ENCODE data around the gene NTF4. TPM values are rescaled to one million over a fixed set of nuclear protein-coding genes. Genes with fewer than 3 reads are reported as not detected.
"Not testable (repeated sequence)": the region's sequence is repeated elsewhere in the genome, so short reads cannot be mapped to it uniquely, and the experiment has no call there.

NTF4 gene
- polyA plus RNA-seq, 6 donors from 2014 or later: not detected

DNA sequence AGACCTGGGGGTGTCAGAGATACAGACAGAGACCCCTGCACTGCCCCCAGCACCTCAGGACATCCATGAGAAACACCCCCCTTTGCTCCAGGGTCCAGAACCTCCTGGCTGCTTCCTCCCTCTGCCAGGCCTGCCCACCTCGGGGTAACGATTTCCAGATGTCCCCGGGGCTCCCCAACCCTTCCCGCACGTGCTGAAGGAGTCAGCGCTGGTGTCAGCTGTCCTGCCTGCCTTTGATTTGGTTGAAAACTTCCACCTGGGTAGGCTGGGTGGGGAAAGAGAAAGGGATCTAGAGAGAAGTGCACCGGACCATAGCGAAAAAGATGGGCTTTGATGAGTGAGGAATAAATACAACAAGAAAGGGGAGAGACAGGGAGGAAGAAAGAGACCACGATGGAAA lies 5.6 kb downstream of the NTF4 start:
- peaks cover 0 to 4% (median 0%) of the 10 kb centered on the region in 7 donors for H3K9me3 Mint-ChIP-seq
- H3K27me3 Mint-ChIP-seq: peaks cover 28 to 82% (median 54%) of the 10 kb centered on the region in 3 donors
- H3K4me1 Mint-ChIP-seq: peaks cover 18 to 22% (median 22%) of the 10 kb centered on the region in 3 donors
- no peak for DNase-seq
- peak overlapping the region in 2 of 8 donors; percentile 4 to 74 for H3K4me3 Mint-ChIP-seq
- H3K36me3 Mint-ChIP-seq: peaks cover 0 to 13% of the 10 kb centered on the region in 2 donors
- ATAC-seq (ENCODE audit: low read depth in 2 of 2): no peak
- H3K27ac Mint-ChIP-seq: no peak overlapping the region

DNA sequence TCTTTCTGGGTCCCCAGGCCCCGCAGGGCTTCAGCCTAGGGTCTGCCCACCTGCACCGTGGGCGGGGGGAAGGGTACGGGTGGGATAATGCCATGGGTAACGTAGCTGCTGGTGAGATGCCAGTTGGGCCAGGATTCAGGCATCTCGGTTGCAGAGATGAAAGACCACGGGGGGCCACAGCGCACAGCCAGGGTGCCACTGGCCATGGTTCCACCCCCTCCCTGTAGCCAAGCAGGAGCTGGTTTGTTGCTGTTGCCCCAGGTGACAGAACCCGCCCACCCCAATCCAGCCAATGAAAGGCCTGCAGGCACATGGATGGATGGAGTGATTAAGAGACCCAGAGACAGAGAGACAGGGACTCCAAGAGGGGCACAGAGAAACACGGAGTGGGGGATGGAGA lies 6.1 kb downstream of the NTF4 start:
- DNase-seq: no peak
- Mint-ChIP-seq H3K4me3 (peak overlapping the region in 3 of 8 donors; percentile 83 to 90 (median 90)), H3K27ac (no peak overlapping the region), H3K27me3 (peaks cover 28 to 80% (median 59%) of the 10 kb centered on the region in 3 donors), H3K36me3 (peaks cover 0 to 13% of the 10 kb centered on the region in 2 donors), H3K4me1 (peaks cover 18 to 22% (median 22%) of the 10 kb centered on the region in 3 donors), H3K9me3 (peaks cover 0 to 4% (median 0%) of the 10 kb centered on the region in 7 donors)
- no peak for ATAC-seq (ENCODE audit: low read depth in 2 of 2)

DNA sequence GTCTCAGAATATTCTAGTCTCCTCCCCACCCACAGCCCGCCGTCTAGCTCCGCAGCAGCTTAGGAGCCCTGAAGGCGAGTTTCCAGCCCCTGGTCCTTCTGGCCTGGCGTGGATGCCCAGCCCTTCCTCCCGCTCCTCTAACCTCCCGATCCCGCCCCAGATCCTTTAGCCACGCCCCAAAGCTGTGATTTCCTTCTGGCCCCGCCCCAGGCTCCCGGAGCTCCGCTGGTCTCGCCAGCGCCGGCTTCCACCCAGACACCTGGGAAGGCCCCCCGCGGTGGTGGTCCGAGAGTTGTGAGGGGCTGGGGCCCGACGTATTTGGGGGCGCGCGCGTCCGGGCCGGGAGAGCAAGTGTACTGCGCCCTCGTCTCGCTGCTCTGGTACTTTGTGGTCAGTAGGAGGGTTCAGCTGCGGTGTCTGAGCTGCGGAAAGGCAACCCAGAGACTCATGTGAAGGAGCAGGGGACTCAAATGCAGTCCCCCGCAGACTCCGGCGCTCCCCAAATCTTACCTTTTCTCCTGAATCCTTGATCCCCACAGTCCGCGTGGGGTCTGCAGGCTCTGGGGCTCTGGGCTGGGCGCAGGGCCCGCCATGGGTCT lies 6.9 kb downstream of the NTF4 start, which contains the start of gene CGB7:
CGB7 (minus strand) TSS at position 114 of the 599 bp plus-strand sequence. CDS start 2,374 bp downstream, outside the sequence.
- Mint-ChIP-seq H3K27ac (peak within 1 kb of the TSS in 5 of 6 donors; percentile 15 to 86 (median 52)), H3K9me3 (peaks cover 0 to 4% (median 0%) of the 10 kb centered on the region in 7 donors), H3K4me1 (peaks cover 18 to 22% (median 22%) of the 10 kb centered on the region in 3 donors), H3K4me3 (peak within 1 kb of the TSS; percentile 67 to 97 (median 90)), H3K27me3 (peaks cover 28 to 77% (median 61%) of the 10 kb centered on the region in 3 donors), H3K36me3 (peaks cover 0 to 13% of the 10 kb centered on the region in 2 donors)
- ATAC-seq (ENCODE audit: low read depth in 2 of 2): no peak
- DNase-seq: no peak

- Mint-ChIP-seq H3K36me3 (peaks cover 0 to 13% of the 10 kb centered on the region in 2 donors), H3K4me3 (peak overlapping the region; percentile 67 to 97 (median 90)), H3K27ac (peak overlapping the region in 3 of 6 donors; percentile 15 to 70 (median 52)), H3K27me3 (peaks cover 28 to 78% (median 61%) of the 10 kb centered on the region in 3 donors), H3K4me1 (peaks cover 18 to 22% (median 22%) of the 10 kb centered on the region in 3 donors)
- not testable (repeated sequence) for H3K9me3 Mint-ChIP-seq; DNase-seq; ATAC-seq (ENCODE audit: low read depth in 2 of 2)
These were observed 7.6 kb downstream of the NTF4 start for GRCh38 chr19:49056902-49057596.

GRCh38 chr19:49056101-49056901 lies 8.3 kb downstream of the NTF4 start:
- Mint-ChIP-seq H3K4me3 (peak overlapping the region; percentile 67 to 97 (median 90)), H3K27me3 (peaks cover 28 to 70% (median 56%) of the 10 kb centered on the region in 3 donors), H3K36me3 (peaks cover 0 to 13% of the 10 kb centered on the region in 2 donors), H3K4me1 (peaks cover 18 to 22% (median 22%) of the 10 kb centered on the region in 3 donors), H3K27ac (no peak overlapping the region), H3K9me3 (peaks cover 0 to 4% (median 0%) of the 10 kb centered on the region in 7 donors)
- DNase-seq: peak; percentile 54
- ATAC-seq (ENCODE audit: low read depth in 2 of 2): peak; percentile 74 to 81

DNA sequence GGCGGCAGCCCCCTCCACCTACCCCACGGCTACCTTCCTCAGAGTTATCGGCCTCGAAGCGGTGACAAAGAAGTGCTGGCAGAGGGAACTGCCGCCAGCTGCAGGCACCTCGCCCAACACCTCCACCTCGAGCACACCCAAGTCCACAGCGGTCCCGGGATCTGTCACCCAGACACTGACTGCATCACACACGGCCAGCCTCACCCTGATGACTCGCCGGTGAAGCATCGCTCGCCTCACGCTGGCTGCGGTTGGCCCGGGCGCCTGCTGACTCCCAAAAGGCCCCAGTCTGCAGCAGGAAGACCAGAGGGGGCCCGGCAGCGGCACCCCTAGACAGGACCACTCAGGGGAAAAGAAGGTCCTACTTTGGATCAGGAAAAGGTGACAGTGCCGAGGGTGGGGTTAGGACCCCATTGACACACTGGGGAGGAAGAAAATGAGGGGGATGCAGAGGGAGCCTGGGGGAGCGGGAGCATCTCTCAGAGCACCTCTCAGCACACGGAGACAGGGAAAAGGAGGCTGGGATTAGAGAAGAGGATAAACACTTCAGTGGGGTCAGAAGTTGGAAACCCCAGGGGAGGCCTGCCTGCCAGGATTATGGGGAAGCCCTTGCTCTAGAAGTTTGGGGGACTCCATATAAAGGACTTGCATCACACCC lies 14.1 kb downstream of the NTF4 start:
- H3K4me3 Mint-ChIP-seq; ATAC-seq (ENCODE audit: low read depth in 2 of 2); H3K4me1 Mint-ChIP-seq; DNase-seq; H3K9me3 Mint-ChIP-seq; H3K36me3 Mint-ChIP-seq: not testable (repeated sequence)
- Mint-ChIP-seq H3K27ac (peak overlapping the region in 1 of 6 donors; percentile 88), H3K27me3 (peaks cover 5 to 27% (median 22%) of the 10 kb centered on the region in 3 donors)

DNA sequence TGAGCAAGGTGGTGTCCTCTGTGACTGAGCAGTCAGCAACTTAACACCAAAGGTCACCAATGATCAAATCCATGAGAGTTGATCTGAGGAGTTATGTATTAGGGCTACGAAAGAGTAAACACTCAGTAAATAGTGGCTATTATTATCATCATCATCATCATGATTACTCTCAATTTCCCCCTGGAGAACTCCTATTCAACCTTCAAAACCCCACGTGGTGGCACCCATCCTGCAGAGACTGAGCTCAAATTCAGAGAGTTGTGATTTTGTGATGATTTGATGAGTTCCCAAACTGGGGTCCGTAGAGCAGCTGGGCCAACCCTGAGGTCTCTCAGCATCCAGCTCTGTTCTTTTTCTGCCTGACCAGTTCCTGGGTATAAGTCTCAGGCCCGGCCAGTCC lies 14.8 kb downstream of the NTF4 start:
- not testable (repeated sequence) for H3K9me3 Mint-ChIP-seq; ATAC-seq (ENCODE audit: low read depth in 2 of 2); H3K27ac Mint-ChIP-seq; DNase-seq; H3K4me3 Mint-ChIP-seq; H3K36me3 Mint-ChIP-seq; H3K4me1 Mint-ChIP-seq
- peaks cover 5 to 20% (median 16%) of the 10 kb centered on the region in 3 donors for H3K27me3 Mint-ChIP-seq

GRCh38 chr19:49049011-49049410 lies 15.6 kb downstream of the NTF4 start, which contains the start of gene CGB8:
Gene CGB8, minus strand, starts transcription at chr19:49049111. Its CDS starts 372 bp downstream, at chr19:49048739.
- DNase-seq; H3K36me3 Mint-ChIP-seq; H3K4me1 Mint-ChIP-seq; H3K9me3 Mint-ChIP-seq; ATAC-seq (ENCODE audit: low read depth in 2 of 2); H3K4me3 Mint-ChIP-seq; H3K27ac Mint-ChIP-seq: not testable (repeated sequence)
- peaks cover 5 to 16% (median 15%) of the 10 kb centered on the region in 3 donors for H3K27me3 Mint-ChIP-seq

GRCh38 chr19:49043548-49043947 lies 21.1 kb downstream of the NTF4 start, which contains the start of gene CGB5:
Gene CGB5, plus strand, starts transcription at chr19:49043848. Its CDS starts 362 bp downstream, at chr19:49044210.
- H3K4me3 Mint-ChIP-seq; H3K4me1 Mint-ChIP-seq; H3K27me3 Mint-ChIP-seq; DNase-seq; H3K36me3 Mint-ChIP-seq; ATAC-seq (ENCODE audit: low read depth in 2 of 2); H3K9me3 Mint-ChIP-seq: not testable (repeated sequence)
- peak within 1 kb of the TSS in 1 of 6 donors; percentile 12 for H3K27ac Mint-ChIP-seq

- H3K4me1 Mint-ChIP-seq; DNase-seq; H3K27ac Mint-ChIP-seq; ATAC-seq (ENCODE audit: low read depth in 2 of 2); H3K9me3 Mint-ChIP-seq; H3K4me3 Mint-ChIP-seq; H3K27me3 Mint-ChIP-seq; H3K36me3 Mint-ChIP-seq: not testable (repeated sequence)
These were observed 22.0 kb downstream of the NTF4 start for GRCh38 chr19:49042666-49043065.

DNA sequence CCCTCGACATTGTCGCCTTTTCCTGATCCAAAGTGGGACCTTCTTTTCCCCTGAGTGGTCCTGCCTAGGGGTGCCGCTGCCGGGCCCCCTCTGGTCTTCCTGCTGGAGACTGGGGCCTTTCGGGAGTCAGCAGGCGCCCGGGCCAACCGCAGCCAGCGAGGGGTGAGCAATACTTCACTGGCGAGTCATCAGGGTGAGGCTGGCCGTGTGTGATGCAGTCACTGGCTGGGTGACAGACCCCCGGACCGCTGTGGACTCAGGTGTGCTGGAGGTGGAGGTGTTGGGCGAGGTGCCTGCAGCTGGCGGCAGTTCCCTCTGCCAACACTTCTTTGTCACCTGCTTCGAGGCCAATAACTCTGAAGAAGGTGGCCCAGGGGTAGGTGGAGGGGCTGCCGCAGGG lies 22.4 kb downstream of the NTF4 start:
- Mint-ChIP-seq H3K27me3 (peaks cover 0 to 4% (median 0%) of the 10 kb centered on the region in 3 donors), H3K36me3 (no peaks in the 10 kb centered on the region), H3K27ac (no peak overlapping the region), H3K4me1 (no peaks in the 10 kb centered on the region), H3K9me3 (no peaks in the 10 kb centered on the region), H3K4me3 (no peak overlapping the region)
- ATAC-seq (ENCODE audit: low read depth in 2 of 2) (no peak), DNase-seq (no peak)

GRCh38 chr19:49039736-49040135 lies 24.9 kb downstream of the NTF4 start:
- peaks cover 4 to 12% (median 7%) of the 10 kb centered on the region in 3 donors for H3K27me3 Mint-ChIP-seq
- not testable (repeated sequence) for H3K27ac Mint-ChIP-seq

More at GRCh38 chr19:49039736-49040135, 24.9 kb downstream of the NTF4 start:
- H3K4me3 Mint-ChIP-seq; H3K4me1 Mint-ChIP-seq; H3K36me3 Mint-ChIP-seq; DNase-seq; H3K9me3 Mint-ChIP-seq; ATAC-seq (ENCODE audit: low read depth in 2 of 2): not testable (repeated sequence)

Data from naive B cell (primary cell).